IPS DF 6.9 (cell line): ENCODE data around the gene CLEC19A.

Experiments used
- DNase-seq: peaks from one replicate; pipeline ENCODE4 v3.0.0-alpha.2; 2013; ENCODE audit warnings: low read depth, low spot score
- H3K27ac ChIP-seq: one replicate; pipeline ENCODE4 v1.5.1; 2013; ENCODE audit warnings: low read length, control low read depth
- H3K27me3 ChIP-seq: 2 replicates; pipeline ENCODE4 v1.6.1; 2013; ENCODE audit warnings: mild to moderate bottlenecking, low read length; ENCODE audit not compliant: control insufficient read depth, insufficient read depth
- H3K36me3 ChIP-seq: 2 replicates; pipeline ENCODE4 v1.6.1; 2013; ENCODE audit warnings: low read length; ENCODE audit not compliant: control insufficient read depth, insufficient read depth
- H3K4me1 ChIP-seq: 2 replicates; pipeline ENCODE4 v1.6.1; 2013; ENCODE audit warnings: low read length; ENCODE audit not compliant: control insufficient read depth, insufficient read depth
- H3K4me3 ChIP-seq: 2 replicates; pipeline ENCODE4 v1.5.1; 2013; ENCODE audit warnings: mild to moderate bottlenecking, low read length
- H3K9me3 ChIP-seq: 2 replicates; pipeline ENCODE4 v1.6.1; 2013; ENCODE audit warnings: low read length, inconsistent platforms; ENCODE audit not compliant: control insufficient read depth, insufficient read depth
- WGBS: extraction: QIAGEN DNeasy Blood & Tissue Kit; methylation state at CpG from one replicate; pipeline ENCODE4 v1.1.7; 2013; ENCODE audit warnings: mixed read lengths, missing lambda C conversion rate; ENCODE audit not compliant: insufficient read length, insufficient coverage; 5-methylcytosine and 5-hydroxymethylcytosine counted together

Gene CLEC19A

DNA sequence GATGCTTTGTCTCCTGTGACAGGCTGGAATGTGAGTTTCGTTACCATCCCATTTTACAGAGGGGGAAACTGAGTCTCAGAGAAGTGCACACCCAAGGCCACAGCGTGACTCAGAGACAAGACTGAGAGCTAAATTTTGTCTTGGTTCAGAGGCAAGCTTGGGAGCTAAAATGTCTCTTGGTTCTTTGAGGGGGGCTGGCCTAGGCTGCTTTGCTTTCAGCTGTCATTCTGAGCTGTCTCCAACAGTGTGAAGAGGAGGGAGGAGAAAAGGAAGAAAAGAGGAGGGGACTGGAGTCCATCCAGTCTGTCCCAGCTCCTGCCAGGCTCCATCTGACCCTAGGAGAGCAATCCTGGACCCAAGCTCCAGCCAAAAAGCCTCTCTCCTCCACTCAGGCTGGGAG, at the start of gene CLEC19A:
TSS of gene CLEC19A (plus strand) at position 301 of the 400 bp plus-strand sequence. CDS start 121 bp downstream, outside the sequence.
- H3K36me3 ChIP-seq = no peaks in the 10 kb centered on the region
- H3K4me3 ChIP-seq = no peak within 1 kb of the TSS
- H3K4me1 ChIP-seq = peaks cover 8% of the 10 kb centered on the region
- no CpG with 5 or more reads among the region's 2 CpGs for WGBS
- H3K27me3 ChIP-seq = no peaks in the 10 kb centered on the region
- no peaks in the 10 kb centered on the region for H3K9me3 ChIP-seq
- DNase-seq = no peak
- no peak within 1 kb of the TSS for H3K27ac ChIP-seq

DNA sequence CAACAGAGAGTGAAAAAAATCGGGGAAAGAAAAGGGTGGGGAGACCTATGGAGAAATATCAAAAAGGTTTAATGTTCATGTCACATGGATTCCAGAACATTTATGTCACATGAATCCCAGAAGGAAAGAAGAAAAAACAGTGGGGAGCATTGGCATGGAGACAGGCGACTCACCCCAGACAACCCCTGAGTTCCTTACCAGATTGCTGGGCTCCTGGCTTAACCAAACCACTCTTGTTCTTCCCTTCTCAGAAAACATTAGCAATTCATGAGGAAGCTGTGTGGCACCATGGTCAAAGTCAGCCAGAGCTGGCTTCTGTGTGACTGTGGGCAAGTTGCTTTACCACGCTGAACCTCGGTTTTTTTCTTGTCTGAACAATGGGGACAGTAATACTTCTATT, 49.6 kb upstream of the CLEC19A start:
- no peak for DNase-seq
- Histone ChIP-seq H3K27ac (no peak overlapping the region), H3K9me3 (no peaks in the 10 kb centered on the region), H3K27me3 (no peaks in the 10 kb centered on the region), H3K4me1 (no peaks in the 10 kb centered on the region), H3K36me3 (no peaks in the 10 kb centered on the region), H3K4me3 (no peak overlapping the region)
- WGBS = no CpG with 5 or more reads among the region's 4 CpGs

DNA sequence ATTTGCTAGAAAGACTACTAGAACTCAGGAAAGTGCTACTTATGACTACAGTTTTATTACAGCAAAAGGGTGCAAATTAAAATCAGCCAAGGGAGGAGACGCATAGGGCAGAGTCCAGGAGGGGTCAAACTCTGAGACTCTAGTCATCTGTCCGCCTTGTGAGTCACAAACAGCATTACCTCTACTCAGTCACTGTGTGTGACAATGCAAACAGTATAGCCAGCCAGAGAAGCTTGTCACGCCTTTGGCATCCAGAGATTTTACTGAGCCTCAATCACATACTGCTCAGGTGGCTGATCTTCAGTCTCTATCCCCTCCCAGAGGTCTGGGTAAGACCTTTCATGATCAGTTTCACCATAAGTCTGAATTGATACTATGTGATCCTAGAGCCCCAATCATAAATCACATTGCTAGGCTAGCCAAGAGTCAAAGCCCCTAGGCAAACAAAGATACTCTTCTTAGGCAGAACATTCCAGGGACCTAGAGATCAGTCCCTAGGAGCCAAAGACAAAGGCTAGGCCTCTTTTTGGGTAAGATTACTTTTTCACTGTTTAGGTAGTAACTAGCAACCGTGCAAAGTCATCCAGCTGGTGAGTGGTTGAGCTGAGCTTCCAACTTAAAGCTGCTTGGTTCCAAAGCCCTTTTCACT, 48.8 kb upstream of the CLEC19A start:
- no peak for DNase-seq
- Histone ChIP-seq H3K27me3 (no peaks in the 10 kb centered on the region), H3K4me1 (no peaks in the 10 kb centered on the region; the same call in 1 of the 2 replicates), H3K27ac (no peak overlapping the region), H3K9me3 (no peaks in the 10 kb centered on the region), H3K36me3 (no peaks in the 10 kb centered on the region), H3K4me3 (no peak overlapping the region)
- WGBS = no CpG with 5 or more reads among the region's 4 CpGs

DNA sequence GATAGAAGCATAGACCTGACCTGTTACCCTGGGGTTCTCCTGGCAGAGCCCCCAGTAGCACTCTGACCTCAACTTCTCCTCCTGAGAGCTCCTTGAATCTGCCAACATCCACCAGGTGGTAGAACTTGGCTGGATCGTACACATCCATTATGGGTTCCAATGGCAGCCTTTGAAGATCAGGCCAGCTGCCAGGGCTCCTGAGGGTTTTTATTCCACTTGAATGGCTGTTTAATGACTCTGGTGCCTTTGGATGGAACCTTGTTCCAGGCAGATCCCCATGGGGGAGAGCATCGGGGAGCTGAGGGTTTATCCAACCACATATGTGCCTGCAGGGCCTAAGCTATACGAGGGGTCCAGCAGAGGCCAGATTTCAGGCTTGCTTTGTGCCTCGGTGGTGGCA, 47.1 kb upstream of the CLEC19A start:
- H3K27ac ChIP-seq = no peak overlapping the region
- DNase-seq = no peak
- no peaks in the 10 kb centered on the region; the same call in 1 of the 2 replicates for H3K4me1 ChIP-seq
- H3K4me3 ChIP-seq = no peak overlapping the region
- no peaks in the 10 kb centered on the region for H3K27me3 ChIP-seq
- H3K9me3 ChIP-seq = no peaks in the 10 kb centered on the region
- no CpG with 5 or more reads among the region's 4 CpGs for WGBS
- H3K36me3 ChIP-seq = no peaks in the 10 kb centered on the region

DNA sequence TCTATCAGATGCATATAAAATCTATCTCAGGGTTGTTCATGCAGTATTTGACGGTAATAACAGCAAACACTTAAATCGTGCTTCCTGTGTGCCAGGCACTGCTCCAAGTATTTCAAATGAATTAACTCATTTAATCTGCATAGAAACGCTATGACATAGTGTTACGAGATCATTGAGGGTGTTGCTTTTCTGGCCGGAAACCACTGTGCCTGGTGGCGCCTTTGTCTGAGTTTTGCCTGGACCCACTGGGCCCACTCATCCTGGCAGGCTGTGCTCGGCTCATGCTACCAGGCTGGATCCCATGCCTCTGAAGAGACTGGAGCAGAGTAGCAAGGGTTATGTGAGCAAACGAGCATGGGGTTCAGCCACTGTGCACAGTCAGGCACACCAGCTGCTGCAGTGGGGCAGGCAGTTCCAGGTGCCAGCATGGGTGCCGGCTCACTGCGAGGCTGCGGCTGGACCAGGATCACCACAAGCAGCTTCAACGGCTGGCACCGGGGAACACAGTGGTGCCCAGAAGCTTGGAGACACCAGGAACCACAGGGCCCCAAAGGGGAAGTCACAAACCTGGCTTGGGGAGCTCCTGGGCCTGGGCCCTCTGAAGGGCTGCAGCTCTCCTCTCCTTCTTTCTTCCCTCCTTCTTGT, 45.9 kb upstream of the CLEC19A start:
- Histone ChIP-seq H3K9me3 (no peaks in the 10 kb centered on the region), H3K27me3 (no peaks in the 10 kb centered on the region), H3K27ac (no peak overlapping the region), H3K4me3 (no peak overlapping the region), H3K4me1 (no peaks in the 10 kb centered on the region; the same call in 1 of the 2 replicates), H3K36me3 (no peaks in the 10 kb centered on the region)
- DNase-seq = no peak
- no CpG with 5 or more reads among the region's 13 CpGs for WGBS

DNA sequence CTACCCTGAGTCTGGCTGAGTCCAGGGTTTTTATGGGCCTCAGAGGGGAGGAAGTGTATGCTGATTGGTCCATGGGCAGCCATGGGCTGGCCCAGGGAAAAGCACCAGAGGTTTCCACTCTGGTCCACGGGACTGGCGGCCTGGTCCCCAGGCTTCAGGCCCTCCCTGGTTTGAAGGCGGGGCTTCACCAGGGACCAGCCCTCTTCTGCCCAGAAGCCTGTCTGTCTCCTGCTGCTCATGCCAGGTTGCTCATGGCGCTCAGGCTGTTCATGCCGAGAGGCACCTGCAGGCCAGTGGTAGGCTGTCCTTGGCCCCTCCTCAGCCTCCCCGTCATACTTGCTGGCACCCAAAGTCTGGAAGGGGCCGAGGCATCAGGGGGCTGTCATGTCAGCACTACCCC, 45.0 kb upstream of the CLEC19A start:
- Histone ChIP-seq H3K27me3 (no peaks in the 10 kb centered on the region), H3K36me3 (no peaks in the 10 kb centered on the region), H3K4me1 (no peaks in the 10 kb centered on the region; the same call in 1 of the 2 replicates), H3K27ac (no peak overlapping the region), H3K4me3 (no peak overlapping the region), H3K9me3 (no peaks in the 10 kb centered on the region)
- no CpG with 5 or more reads among the region's 7 CpGs for WGBS
- no peak for DNase-seq

DNA sequence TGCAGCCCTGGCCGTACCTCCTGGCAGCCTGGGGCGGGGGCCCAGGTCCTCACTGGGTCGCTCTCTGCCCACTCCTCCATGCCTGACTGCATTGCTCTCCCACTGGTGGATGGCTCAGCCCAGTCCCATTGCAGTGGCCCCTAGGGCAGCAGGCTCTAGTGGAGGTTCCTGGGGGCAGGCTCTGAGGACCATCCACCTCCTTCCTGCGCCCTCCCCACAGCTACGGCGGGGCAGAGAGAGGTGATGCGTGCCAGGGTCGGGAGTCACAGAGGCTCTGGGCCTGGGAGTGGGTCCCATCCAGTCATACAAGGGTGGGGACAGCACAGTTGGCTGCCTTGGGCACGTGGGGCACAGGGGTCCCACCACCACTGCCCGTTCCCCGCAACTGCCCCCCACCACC, 44.0 kb upstream of the CLEC19A start:
- Histone ChIP-seq H3K27me3 (no peaks in the 10 kb centered on the region), H3K9me3 (no peaks in the 10 kb centered on the region), H3K27ac (no peak overlapping the region), H3K36me3 (no peaks in the 10 kb centered on the region), H3K4me3 (no peak overlapping the region), H3K4me1 (no peaks in the 10 kb centered on the region; the same call in 1 of the 2 replicates)
- no peak for DNase-seq
- WGBS = no CpG with 5 or more reads among the region's 11 CpGs

DNA sequence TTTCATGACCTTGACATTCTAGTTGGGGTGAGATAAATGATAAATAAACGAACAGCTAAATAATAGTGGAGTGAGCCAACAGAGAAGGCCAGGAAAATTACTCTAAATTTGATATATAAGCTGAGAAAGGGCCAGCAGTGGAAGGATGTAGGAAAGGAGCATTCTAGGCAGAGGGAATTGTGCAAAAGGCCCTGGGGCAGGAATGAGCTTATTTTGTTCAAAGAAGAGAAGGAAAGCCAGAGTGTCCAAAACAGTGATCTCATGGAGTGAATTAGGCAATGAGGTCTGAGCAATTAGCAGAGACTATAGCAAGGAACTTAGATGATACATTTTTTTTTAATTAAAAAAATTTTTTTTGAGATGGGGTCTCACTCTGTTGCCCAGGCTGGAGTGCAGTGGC, 43.3 kb upstream of the CLEC19A start:
- Histone ChIP-seq H3K36me3 (no peaks in the 10 kb centered on the region), H3K4me1 (no peaks in the 10 kb centered on the region; the same call in 1 of the 2 replicates), H3K4me3 (no peak overlapping the region), H3K27ac (no peak overlapping the region), H3K9me3 (no peaks in the 10 kb centered on the region), H3K27me3 (no peaks in the 10 kb centered on the region)
- no CpG with 5 or more reads among the region's 1 CpG for WGBS
- no peak for DNase-seq

DNA sequence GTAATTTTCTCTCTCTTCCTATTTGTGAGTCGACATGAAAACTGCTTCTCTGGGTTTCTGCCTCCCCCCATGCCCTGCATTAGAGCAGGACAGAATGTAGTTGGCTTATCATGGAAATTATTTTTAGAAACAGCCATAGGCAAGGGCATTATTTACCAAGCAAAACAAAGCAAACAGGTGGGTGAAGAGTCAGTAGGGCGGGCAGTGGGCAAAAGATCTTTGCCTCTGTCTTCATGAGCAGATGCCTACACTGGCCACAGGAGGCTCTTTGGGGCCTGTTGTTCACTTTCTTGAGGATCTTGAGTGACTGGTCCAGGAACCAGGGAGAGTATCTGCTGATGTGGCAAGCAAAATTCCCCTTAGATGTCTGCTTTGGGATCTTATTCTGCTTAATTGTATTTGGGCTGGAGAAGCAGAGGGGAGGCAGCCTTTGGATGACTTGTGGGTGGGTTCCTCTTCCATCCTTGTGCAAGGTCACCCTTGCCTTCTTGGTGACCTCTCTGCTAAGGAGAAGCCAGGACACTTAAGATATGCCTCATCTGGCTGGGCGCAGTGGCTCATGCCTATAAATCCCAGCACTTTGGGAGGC, 42.5 kb upstream of the CLEC19A start:
- no peak for DNase-seq
- no CpG with 5 or more reads among the region's 3 CpGs for WGBS

DNA sequence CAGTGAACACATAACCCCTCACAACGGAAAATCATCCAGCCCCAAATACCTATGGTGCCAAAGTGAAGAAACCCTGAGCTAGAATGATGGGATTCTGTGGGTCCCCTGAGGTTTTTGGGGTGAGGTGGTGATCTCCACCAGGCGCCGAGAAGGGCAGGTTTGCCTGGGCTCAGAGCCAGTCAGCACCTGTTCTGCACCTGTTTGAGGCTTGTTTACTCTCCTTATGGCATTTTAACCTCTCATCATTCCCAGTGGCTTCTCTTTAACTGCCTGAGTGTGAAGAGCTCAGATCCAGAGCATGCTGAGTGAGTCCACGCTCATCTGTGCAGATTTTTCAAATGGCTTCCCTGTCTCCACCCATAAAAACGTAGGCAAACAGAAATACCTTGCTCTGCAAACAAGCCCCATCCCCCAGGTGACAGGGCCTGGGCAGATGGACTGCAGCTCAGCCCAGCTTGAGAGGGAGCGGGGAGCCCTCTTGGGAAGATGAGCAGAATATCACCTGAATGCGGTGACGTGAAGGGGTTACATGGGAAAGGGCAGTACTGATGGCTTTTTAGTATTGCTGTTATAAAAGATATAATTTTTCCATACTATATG, 40.1 kb upstream of the CLEC19A start:
- Histone ChIP-seq H3K36me3 (no peaks in the 10 kb centered on the region), H3K4me1 (no peaks in the 10 kb centered on the region; the same call in 1 of the 2 replicates), H3K9me3 (no peaks in the 10 kb centered on the region), H3K27me3 (no peaks in the 10 kb centered on the region), H3K4me3 (no peak overlapping the region), H3K27ac (no peak overlapping the region)
- no CpG with 5 or more reads among the region's 8 CpGs for WGBS
- DNase-seq = no peak

More for the DNA sequence above, 42.5 kb upstream of the CLEC19A start:
- Histone ChIP-seq H3K27ac (no peak overlapping the region), H3K27me3 (no peaks in the 10 kb centered on the region), H3K9me3 (no peaks in the 10 kb centered on the region), H3K4me3 (no peak overlapping the region), H3K36me3 (no peaks in the 10 kb centered on the region), H3K4me1 (no peaks in the 10 kb centered on the region; the same call in 1 of the 2 replicates)
